PC-3 (cell line): ENCODE results near the gene CACNA2D2.

Source experiments
- CTCF ChIP-seq: fragments of 300-600 bp; sonication (generic); conservative IDR thresholded peaks from 2 replicates; pipeline ENCODE4 v1.5.1; 2017; ENCODE audit warnings: antibody characterized with exemption, low read depth, mild to moderate bottlenecking, low read length
- EZH2 ChIP-seq: fragments of 300-600 bp; sonication (generic); IDR thresholded peaks from one replicate; pipeline ENCODE4 v1.6.1; 2017; ENCODE audit warnings: antibody characterized with exemption, mild to moderate bottlenecking, low read length; ENCODE audit not compliant: unreplicated experiment
- EZH2phosphoT487 ChIP-seq: fragments of 300-600 bp; sonication (generic); IDR thresholded peaks from 2 replicates; pipeline ENCODE4 v1.6.1; 2018; ENCODE audit warnings: mild to moderate bottlenecking, antibody characterized with exemption, low read length, borderline replicate concordance

- TF ChIP-seq CTCF (no peak), EZH2 (no peak), EZH2phosphoT487 (no peak)
Observed at GRCh38 chr3:50551054-50551659, 47.7 kb upstream of the CACNA2D2 start.
